Glutamatergic neuron (in vitro differentiated cells): ENCODE results near the gene ALAD. TPM values are rescaled to one million over a fixed set of nuclear protein-coding genes. Genes with fewer than 3 reads are reported as not detected.

Experiments used
- DNase-seq: peaks from one replicate; pipeline ENCODE4 v3.0.0; 2022
- H3K27ac Mint-ChIP-seq: one replicate; pipeline ENCODE4 v1.8.0; 2020; ENCODE audit warnings: mild to moderate bottlenecking, mixed read lengths, inconsistent platforms; ENCODE audit not compliant: unreplicated experiment
- H3K27me3 Mint-ChIP-seq: one replicate; pipeline ENCODE4 v1.8.0; 2020; ENCODE audit warnings: mild to moderate bottlenecking, moderate library complexity, mixed read lengths, inconsistent platforms; ENCODE audit not compliant: unreplicated experiment
- H3K36me3 Mint-ChIP-seq: one replicate; pipeline ENCODE4 v1.8.0; 2020; ENCODE audit warnings: mild to moderate bottlenecking, mixed read lengths, inconsistent platforms; ENCODE audit not compliant: unreplicated experiment
- H3K4me1 Mint-ChIP-seq: one replicate; pipeline ENCODE4 v1.8.0; 2020; ENCODE audit warnings: mild to moderate bottlenecking, low read depth, mixed read lengths, inconsistent platforms; ENCODE audit not compliant: unreplicated experiment
- H3K4me3 Mint-ChIP-seq: one replicate; pipeline ENCODE4 v1.8.0; 2020; ENCODE audit warnings: mild to moderate bottlenecking, mixed read lengths, inconsistent platforms; ENCODE audit not compliant: unreplicated experiment
- H3K9me3 Mint-ChIP-seq: one replicate; pipeline ENCODE4 v1.8.0; 2020; ENCODE audit warnings: mild to moderate bottlenecking, moderate library complexity, mixed read lengths, inconsistent platforms; ENCODE audit not compliant: unreplicated experiment
- total RNA-seq: library from RNA; stranded (reverse); fragmentation: NEBNext Ultra II Directional; extraction: Animal tissue kit (Norgen Biotek cat#: 25700); gene quantifications from one replicate; pipeline ENCODE4 v1.2.1, GENCODE V29; 2021; ENCODE audit not compliant: unreplicated experiment
- TF ChIP-seq, protein P1 (sequence below): fragments of 200-600 bp; sonication (generic); IDR thresholded peaks from one replicate; pipeline ENCODE4 v1.5.0; 2021; ENCODE audit not compliant: partially characterized antibody, unreplicated experiment

The ALAD gene
- total RNA-seq, 1 donor from 2014 or later = 39.0 TPM

DNA sequence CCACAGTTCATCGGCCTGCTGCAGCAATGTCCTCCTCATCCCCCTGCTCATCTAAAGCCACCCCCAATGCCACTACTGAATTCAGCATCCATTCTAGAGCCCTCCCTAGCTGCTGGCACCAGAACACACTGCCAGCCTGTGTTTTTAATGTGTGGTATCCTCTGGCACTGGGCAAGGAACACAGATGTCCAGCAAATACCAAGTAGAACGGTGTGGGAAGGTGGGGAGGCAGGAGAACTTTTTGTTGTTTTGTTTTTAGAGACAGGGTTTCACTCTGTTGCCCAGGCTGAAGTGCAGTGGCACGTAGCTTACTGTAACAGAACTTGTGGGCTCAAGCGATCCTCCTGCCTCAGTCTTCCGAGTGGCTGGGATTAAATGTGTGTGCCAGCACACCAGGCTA, 29.0 kb downstream of the ALAD start:
- H3K27me3 Mint-ChIP-seq = no peaks in the 10 kb centered on the region
- H3K27ac Mint-ChIP-seq = no peak overlapping the region
- no peaks in the 10 kb centered on the region for H3K36me3 Mint-ChIP-seq
- TF ChIP-seq, protein P1, sequence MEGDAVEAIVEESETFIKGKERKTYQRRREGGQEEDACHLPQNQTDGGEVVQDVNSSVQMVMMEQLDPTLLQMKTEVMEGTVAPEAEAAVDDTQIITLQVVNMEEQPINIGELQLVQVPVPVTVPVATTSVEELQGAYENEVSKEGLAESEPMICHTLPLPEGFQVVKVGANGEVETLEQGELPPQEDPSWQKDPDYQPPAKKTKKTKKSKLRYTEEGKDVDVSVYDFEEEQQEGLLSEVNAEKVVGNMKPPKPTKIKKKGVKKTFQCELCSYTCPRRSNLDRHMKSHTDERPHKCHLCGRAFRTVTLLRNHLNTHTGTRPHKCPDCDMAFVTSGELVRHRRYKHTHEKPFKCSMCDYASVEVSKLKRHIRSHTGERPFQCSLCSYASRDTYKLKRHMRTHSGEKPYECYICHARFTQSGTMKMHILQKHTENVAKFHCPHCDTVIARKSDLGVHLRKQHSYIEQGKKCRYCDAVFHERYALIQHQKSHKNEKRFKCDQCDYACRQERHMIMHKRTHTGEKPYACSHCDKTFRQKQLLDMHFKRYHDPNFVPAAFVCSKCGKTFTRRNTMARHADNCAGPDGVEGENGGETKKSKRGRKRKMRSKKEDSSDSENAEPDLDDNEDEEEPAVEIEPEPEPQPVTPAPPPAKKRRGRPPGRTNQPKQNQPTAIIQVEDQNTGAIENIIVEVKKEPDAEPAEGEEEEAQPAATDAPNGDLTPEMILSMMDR = no peak
- no peaks in the 10 kb centered on the region for H3K4me1 Mint-ChIP-seq
- no peak for DNase-seq
- H3K9me3 Mint-ChIP-seq = peaks cover 5% of the 10 kb centered on the region
- no peak overlapping the region for H3K4me3 Mint-ChIP-seq

- no peak overlapping the region for H3K4me3 Mint-ChIP-seq
- H3K9me3 Mint-ChIP-seq = peaks cover 5% of the 10 kb centered on the region
- TF ChIP-seq, protein P1 = no peak
- no peaks in the 10 kb centered on the region for H3K27me3 Mint-ChIP-seq
- H3K4me1 Mint-ChIP-seq = no peaks in the 10 kb centered on the region
- H3K27ac Mint-ChIP-seq = no peak overlapping the region
- DNase-seq = no peak
- H3K36me3 Mint-ChIP-seq = no peaks in the 10 kb centered on the region
Measured at GRCh38 chr9:113370806-113371325, 30.2 kb downstream of the ALAD start.

DNA sequence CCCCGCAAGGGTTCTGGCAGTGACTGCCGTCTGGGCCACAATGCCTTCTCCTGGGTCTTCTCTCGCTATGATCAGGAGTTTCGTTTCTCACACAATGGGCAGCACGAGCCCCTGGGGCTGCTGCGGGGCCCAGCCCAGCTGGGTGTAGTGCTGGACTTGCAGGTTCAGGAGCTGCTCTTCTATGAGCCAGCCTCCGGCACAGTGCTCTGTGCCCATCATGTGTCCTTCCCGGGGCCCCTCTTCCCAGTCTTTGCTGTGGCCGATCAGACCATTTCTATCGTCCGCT, 31.3 kb downstream of the ALAD start:
- no peaks in the 10 kb centered on the region for H3K4me1 Mint-ChIP-seq
- H3K27me3 Mint-ChIP-seq = no peaks in the 10 kb centered on the region
- H3K4me3 Mint-ChIP-seq = no peak overlapping the region
- no peaks in the 10 kb centered on the region for H3K36me3 Mint-ChIP-seq
- peaks cover 3% of the 10 kb centered on the region for H3K9me3 Mint-ChIP-seq
- no peak overlapping the region for H3K27ac Mint-ChIP-seq
- TF ChIP-seq, protein P1 = no peak
- DNase-seq = no peak

DNA sequence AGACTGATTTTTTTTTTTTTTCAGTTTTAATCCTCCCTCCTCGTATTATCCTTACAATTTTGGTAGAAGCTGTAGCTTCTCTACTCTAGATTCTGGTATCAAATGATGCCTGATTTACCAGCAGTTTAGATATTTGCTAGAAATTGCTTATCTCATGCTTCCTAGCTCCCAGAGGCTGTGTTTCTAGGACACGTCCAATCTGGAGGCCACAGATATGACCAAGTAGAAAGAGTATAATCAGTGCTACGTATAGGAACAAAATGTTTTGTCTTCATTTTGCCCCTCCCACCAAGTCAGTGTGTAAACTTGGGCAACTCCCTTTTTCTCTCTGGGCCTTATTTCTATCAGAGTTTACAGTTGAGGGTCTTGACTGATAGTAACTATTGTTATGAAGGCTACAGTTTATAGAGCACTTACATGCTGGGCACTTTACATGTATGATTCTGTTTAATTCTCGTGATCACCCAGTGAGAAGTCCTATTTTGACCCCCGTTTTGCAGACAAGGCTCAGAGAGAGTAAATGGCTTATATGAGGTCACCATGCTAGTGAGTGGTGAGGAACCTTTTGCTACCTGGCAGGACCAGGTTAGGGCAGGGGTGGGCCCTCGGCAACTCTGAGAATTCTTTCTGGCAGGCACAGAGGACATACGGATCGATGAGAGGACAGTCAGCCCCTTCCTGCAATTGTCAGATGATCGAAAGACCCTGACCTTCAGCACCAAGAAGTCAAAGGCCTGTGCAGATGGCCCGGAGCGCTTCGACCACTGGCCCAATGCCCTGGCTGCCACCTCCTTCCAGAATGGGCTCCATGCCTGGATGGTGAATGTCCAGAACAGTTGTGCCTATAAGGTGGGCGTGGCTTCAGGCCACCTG, 31.9 kb downstream of the ALAD start:
- Mint-ChIP-seq H3K27ac (no peak overlapping the region), H3K9me3 (peaks cover 3% of the 10 kb centered on the region)

More for the DNA sequence above, 31.9 kb downstream of the ALAD start:
- Mint-ChIP-seq H3K36me3 (no peaks in the 10 kb centered on the region), H3K4me3 (no peak overlapping the region), H3K27me3 (no peaks in the 10 kb centered on the region), H3K4me1 (no peaks in the 10 kb centered on the region)
- DNase-seq = no peak
- TF ChIP-seq, protein P1 = no peak
